Right atrium auricular region (tissue), 2 donors: Measurements from ENCODE around the gene TFDP1. TPM values are rescaled to one million over a fixed set of nuclear protein-coding genes. Genes with fewer than 3 reads are reported as not detected.

Experiments
- DNase-seq: peaks from one replicate; pipeline ENCODE4 v3.0.0-alpha.2; 2019; ENCODE audit warnings: low spot score
- H3K27ac ChIP-seq, 2 donors: fragments of 200-600 bp; sonication (generic); 1 replicate in 1 of 2; 2 replicates in 1 of 2; pipeline ENCODE4 v1.5.1; 2016 to 2019
- H3K27me3 ChIP-seq, 2 donors: fragments of 200-600 bp; sonication (generic); one replicate each; pipeline versions ENCODE4 v1.5.1 to v1.6.0; 2017 to 2019
- H3K36me3 ChIP-seq: fragments of 200-600 bp; sonication (generic); one replicate; pipeline ENCODE4 v1.5.1; 2016
- H3K4me1 ChIP-seq, 2 donors: fragments of 200-600 bp; sonication (generic); one replicate each; pipeline versions ENCODE4 v1.5.1 to v1.6.0; 2017 to 2019
- H3K4me3 ChIP-seq, 2 donors: fragments of 200-600 bp; sonication (generic); 1 replicate in 1 of 2; 2 replicates in 1 of 2; pipeline ENCODE4 v1.5.1; 2017 to 2019; ENCODE audit warnings: mild to moderate bottlenecking in 1 of 2, moderate library complexity in 1 of 2
- H3K9me3 ChIP-seq, 2 donors: fragments of 200-600 bp; sonication (generic); one replicate each; pipeline ENCODE4 v1.5.1; 2019
- CTCF ChIP-seq, 2 donors: fragments of 200-600 bp; sonication (generic); IDR thresholded peaks; one replicate each; pipeline ENCODE4 v1.5.1; 2019; ENCODE audit warnings: antibody characterized with exemption in 2 of 2
- total RNA-seq, 2 donors: library from RNA; depleted of rRNA; stranded (reverse); fragments of >200 nt; gene quantifications; one replicate each; pipeline ENCODE4 v1.1.0, GENCODE V29; 2016

TFDP1 gene
- total RNA-seq, 2 donors from 2014 or later, result 34.4 to 40.4 TPM

DNA sequence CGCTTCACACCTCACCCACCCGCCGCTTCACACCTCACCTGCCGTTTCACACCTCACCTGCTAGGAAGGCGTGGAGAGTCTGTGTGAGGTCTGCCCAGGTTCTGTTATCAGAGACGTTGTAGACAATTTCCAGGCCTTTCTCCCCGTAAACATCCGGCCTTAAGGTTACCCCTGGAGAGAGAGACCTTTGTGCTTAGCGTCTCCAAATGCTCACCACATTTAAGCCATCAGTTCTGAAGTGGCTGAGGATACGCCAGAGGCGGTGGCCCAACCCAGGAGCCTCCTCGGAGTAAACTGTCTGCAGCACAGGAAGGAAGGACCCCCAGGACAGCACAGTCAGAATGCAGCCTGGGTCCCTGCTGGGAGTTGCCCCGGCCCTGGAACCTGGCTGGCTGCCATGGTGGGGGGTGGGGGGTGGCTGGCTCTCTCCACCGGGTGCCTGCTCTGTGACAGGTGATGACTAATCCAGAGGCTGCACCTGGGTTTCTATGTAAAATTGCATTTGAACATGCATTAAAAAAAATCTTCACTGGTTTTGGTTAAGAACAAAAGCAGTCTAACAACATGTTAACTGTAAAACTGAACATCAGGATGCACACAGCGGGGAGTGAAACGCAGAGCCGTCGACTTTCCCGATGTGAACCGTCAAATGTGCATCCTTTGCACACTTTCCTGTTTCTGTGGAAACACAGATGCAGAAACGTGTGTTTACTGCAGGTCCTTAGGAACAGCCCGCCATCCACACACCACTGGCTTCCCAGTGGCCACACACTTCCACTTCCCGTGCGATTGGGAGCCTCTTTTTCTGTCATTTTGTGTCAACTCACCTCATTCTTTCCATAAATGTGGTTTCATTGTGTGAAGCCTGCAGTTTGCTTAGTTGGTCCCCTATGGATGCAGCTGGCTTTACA, 69.0 kb downstream of the TFDP1 start:
- no peaks in the 10 kb centered on the region for H3K27me3 ChIP-seq
- no peak overlapping the region for H3K4me3 ChIP-seq
- H3K36me3 ChIP-seq, result no peaks in the 10 kb centered on the region
- H3K27ac ChIP-seq, result no peak overlapping the region
- no peak for TF ChIP-seq CTCF (IDR thresholded peaks at IDR 0.05)
- DNase-seq, result no peak
- H3K4me1 ChIP-seq, result no peaks in the 10 kb centered on the region
- H3K9me3 ChIP-seq, result no peaks in the 10 kb centered on the region

- Histone ChIP-seq H3K36me3 (no peaks in the 10 kb centered on the region), H3K4me1 (no peaks in the 10 kb centered on the region), H3K27ac (no peak overlapping the region), H3K9me3 (no peaks in the 10 kb centered on the region), H3K4me3 (no peak overlapping the region), H3K27me3 (no peaks in the 10 kb centered on the region)
- DNase-seq, result no peak
- TF ChIP-seq CTCF (IDR thresholded peaks at IDR 0.05), result no peak
Observed at GRCh38 chr13:113654175-113654560, 69.6 kb downstream of the TFDP1 start.

GRCh38 chr13:113654591-113655345, 70.2 kb downstream of the TFDP1 start:
- H3K4me1 ChIP-seq, result no peaks in the 10 kb centered on the region
- no peaks in the 10 kb centered on the region for H3K9me3 ChIP-seq
- H3K27ac ChIP-seq, result no peak overlapping the region
- no peaks in the 10 kb centered on the region for H3K27me3 ChIP-seq
- H3K36me3 ChIP-seq, result no peaks in the 10 kb centered on the region
- no peak for DNase-seq
- TF ChIP-seq CTCF (IDR thresholded peaks at IDR 0.05), result no peak
- H3K4me3 ChIP-seq, result no peak overlapping the region

DNA sequence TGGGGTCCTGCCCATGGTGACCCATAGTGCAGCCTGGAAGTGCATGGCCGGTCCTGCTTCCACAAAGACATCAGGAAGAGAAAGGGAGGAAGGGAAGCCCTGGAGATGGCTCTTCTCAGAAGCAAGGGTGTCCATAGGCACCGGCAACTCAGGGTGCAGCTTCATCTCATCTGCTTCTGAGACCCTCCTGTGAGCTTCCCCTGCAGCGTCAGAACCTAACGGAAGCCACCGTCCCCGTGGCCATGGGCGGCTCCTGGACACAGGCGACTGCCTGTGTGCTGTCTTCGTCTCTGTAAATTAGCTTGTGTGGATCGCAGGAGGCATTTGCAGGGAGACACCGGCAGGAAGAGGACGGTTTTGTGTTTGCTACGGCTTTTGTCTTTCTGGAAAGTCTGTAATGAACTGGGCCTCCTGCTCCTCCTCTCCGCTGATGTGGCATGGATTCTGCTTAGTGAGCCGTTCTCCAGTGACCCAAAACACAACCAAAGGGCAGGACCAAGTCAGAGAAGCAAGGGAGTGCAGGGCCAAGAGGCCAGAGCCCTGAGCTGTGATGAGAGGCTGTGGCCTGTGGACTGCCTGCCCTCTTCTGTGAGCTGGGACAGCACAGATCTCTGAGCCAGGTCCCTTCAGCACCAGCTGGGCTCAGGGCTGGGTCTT, 70.9 kb downstream of the TFDP1 start:
- H3K27ac ChIP-seq, result no peak overlapping the region
- H3K36me3 ChIP-seq, result no peaks in the 10 kb centered on the region
- no peaks in the 10 kb centered on the region for H3K4me1 ChIP-seq
- DNase-seq, result no peak
- no peaks in the 10 kb centered on the region for H3K27me3 ChIP-seq
- no peak overlapping the region for H3K4me3 ChIP-seq
- peaks cover 0 to under 1% of the 10 kb centered on the region in 2 donors for H3K9me3 ChIP-seq
- no peak for TF ChIP-seq CTCF (IDR thresholded peaks at IDR 0.05)

DNA sequence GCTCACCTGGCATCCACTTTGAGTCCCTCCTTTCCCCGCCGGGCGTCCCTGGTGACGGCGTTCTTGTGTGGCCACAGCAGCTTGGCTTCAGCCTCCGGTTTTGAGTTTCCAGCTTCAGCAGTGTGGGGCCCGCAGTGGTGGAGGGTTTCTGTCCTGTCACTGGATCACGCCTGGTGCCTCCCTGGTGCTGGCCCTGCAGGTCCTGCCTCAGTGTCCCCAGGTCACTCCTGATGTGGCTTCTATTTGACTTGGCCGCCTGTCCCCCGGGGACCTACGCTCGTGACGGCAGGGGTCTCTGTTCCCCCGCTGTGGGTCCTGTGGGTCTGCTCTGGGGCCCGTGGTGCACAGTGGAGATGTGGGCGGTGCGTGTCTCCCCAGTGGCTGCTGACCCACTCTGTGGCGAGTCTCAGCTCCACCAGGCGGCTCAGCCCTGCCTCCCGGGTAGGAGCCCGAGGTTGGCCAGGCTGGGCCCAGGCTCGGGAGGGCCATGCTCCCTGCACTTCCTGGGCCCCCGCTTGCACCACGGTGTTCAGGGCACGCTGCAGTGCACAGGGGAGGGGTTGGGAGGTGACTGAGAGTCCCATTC, 71.5 kb downstream of the TFDP1 start:
- no peak for TF ChIP-seq CTCF (IDR thresholded peaks at IDR 0.05)
- peaks cover 0 to 7% of the 10 kb centered on the region in 2 donors for H3K9me3 ChIP-seq
- no peaks in the 10 kb centered on the region for H3K36me3 ChIP-seq
- no peaks in the 10 kb centered on the region for H3K4me1 ChIP-seq
- no peak for DNase-seq
- H3K4me3 ChIP-seq, result no peak overlapping the region
- no peaks in the 10 kb centered on the region for H3K27me3 ChIP-seq
- no peak overlapping the region for H3K27ac ChIP-seq
